ENCODE data around the gene FAM131A. TPM values are rescaled to one million over a fixed set of nuclear protein-coding genes. Genes with fewer than 3 reads are reported as not detected.

The FAM131A gene
- total RNA-seq, 1 donor = 9.8 TPM

- Histone ChIP-seq H4K20me1 (ENCODE audit: insufficient read depth, low read length) (peaks cover 33% of the 10 kb centered on the region), H3K79me2 (ENCODE audit: insufficient read depth, low read length) (peaks cover 54% of the 10 kb centered on the region), H3K4me3 (ENCODE audit: insufficient read depth, low read length) (peak overlapping the region; percentile 98), H3K4me2 (ENCODE audit: insufficient read depth, low read length) (peak overlapping the region; percentile 98), H3K27ac (ENCODE audit: low read depth, low read length) (peak overlapping the region; percentile 75), H3K9me3 (ENCODE audit: low read depth, low read length) (no peaks in the 10 kb centered on the region), H3K36me3 (ENCODE audit: insufficient read depth, low read length) (peaks cover 44% of the 10 kb centered on the region), H2AFZ (ENCODE audit: low read length) (peak overlapping the region; percentile 80), H3K4me1 (ENCODE audit: insufficient read depth, low read length) (peaks cover 14% of the 10 kb centered on the region), H3K27me3 (ENCODE audit: insufficient read depth, low read length) (no peaks in the 10 kb centered on the region)
- DNase-seq (ENCODE audit: insufficient read length, low spot score, missing footprints) = peak; percentile 31
- TF ChIP-seq CTCF (IDR thresholded peaks at IDR 0.05; ENCODE audit: extremely low read depth, low read depth, low read length) = no peak
Measured at GRCh38 chr3:184299488-184300377, 37.7 kb upstream of the FAM131A start.

- Histone ChIP-seq H3K79me2 (ENCODE audit: insufficient read depth, low read length) (peaks cover 55% of the 10 kb centered on the region), H2AFZ (ENCODE audit: low read length) (no peak overlapping the region), H3K9me3 (ENCODE audit: low read depth, low read length) (no peaks in the 10 kb centered on the region), H3K27me3 (ENCODE audit: insufficient read depth, low read length) (no peaks in the 10 kb centered on the region), H3K36me3 (ENCODE audit: insufficient read depth, low read length) (peaks cover 50% of the 10 kb centered on the region), H3K27ac (ENCODE audit: low read depth, low read length) (peak overlapping the region; percentile 75), H3K4me2 (ENCODE audit: insufficient read depth, low read length) (peak overlapping the region; percentile 98), H4K20me1 (ENCODE audit: insufficient read depth, low read length) (peaks cover 33% of the 10 kb centered on the region), H3K4me3 (ENCODE audit: insufficient read depth, low read length) (peak overlapping the region; percentile 98), H3K4me1 (ENCODE audit: insufficient read depth, low read length) (peaks cover 14% of the 10 kb centered on the region)
- peak; percentile 64 for DNase-seq (ENCODE audit: insufficient read length, low spot score, missing footprints)
- no peak for TF ChIP-seq CTCF (IDR thresholded peaks at IDR 0.05; ENCODE audit: extremely low read depth, low read depth, low read length)
Measured at GRCh38 chr3:184300378-184300720, 37.1 kb upstream of the FAM131A start.

GRCh38 chr3:184305577-184305976 lies 31.8 kb upstream of the FAM131A start:
- Histone ChIP-seq H3K4me3 (ENCODE audit: insufficient read depth, low read length) (no peak overlapping the region), H3K27ac (ENCODE audit: low read depth, low read length) (no peak overlapping the region), H3K36me3 (ENCODE audit: insufficient read depth, low read length) (peaks cover 82% of the 10 kb centered on the region), H3K27me3 (ENCODE audit: insufficient read depth, low read length) (no peaks in the 10 kb centered on the region), H4K20me1 (ENCODE audit: insufficient read depth, low read length) (peaks cover 34% of the 10 kb centered on the region), H3K79me2 (ENCODE audit: insufficient read depth, low read length) (peaks cover 45% of the 10 kb centered on the region), H3K4me1 (ENCODE audit: insufficient read depth, low read length) (peaks cover 4% of the 10 kb centered on the region), H3K4me2 (ENCODE audit: insufficient read depth, low read length) (no peak overlapping the region), H3K9me3 (ENCODE audit: low read depth, low read length) (no peaks in the 10 kb centered on the region), H2AFZ (ENCODE audit: low read length) (no peak overlapping the region)
- peak; percentile 48 for DNase-seq (ENCODE audit: insufficient read length, low spot score, missing footprints)
- TF ChIP-seq CTCF (IDR thresholded peaks at IDR 0.05; ENCODE audit: extremely low read depth, low read depth, low read length) = peak; percentile 45

GRCh38 chr3:184306341-184306972 lies 30.9 kb upstream of the FAM131A start:
- no peak overlapping the region for H3K27ac ChIP-seq (ENCODE audit: low read depth, low read length)
- H2AFZ ChIP-seq (ENCODE audit: low read length) = no peak overlapping the region
- peaks cover 36% of the 10 kb centered on the region for H3K79me2 ChIP-seq (ENCODE audit: insufficient read depth, low read length)
- H3K4me2 ChIP-seq (ENCODE audit: insufficient read depth, low read length) = no peak overlapping the region
- no peaks in the 10 kb centered on the region for H3K9me3 ChIP-seq (ENCODE audit: low read depth, low read length)
- DNase-seq (ENCODE audit: insufficient read length, low spot score, missing footprints) = no peak
- no peak overlapping the region for H3K4me3 ChIP-seq (ENCODE audit: insufficient read depth, low read length)
- no peak for TF ChIP-seq CTCF (IDR thresholded peaks at IDR 0.05; ENCODE audit: extremely low read depth, low read depth, low read length)
- no peaks in the 10 kb centered on the region for H3K4me1 ChIP-seq (ENCODE audit: insufficient read depth, low read length)
- H4K20me1 ChIP-seq (ENCODE audit: insufficient read depth, low read length) = peaks cover 29% of the 10 kb centered on the region
- no peaks in the 10 kb centered on the region for H3K27me3 ChIP-seq (ENCODE audit: insufficient read depth, low read length)
- H3K36me3 ChIP-seq (ENCODE audit: insufficient read depth, low read length) = peaks cover 74% of the 10 kb centered on the region

Measured in osteoblast (primary cell).